OCI-LY3 (cell line): ENCODE measurements around the gene COA6.

ENCODE experiments used
- EZH2phosphoT487 ChIP-seq: fragments of 200-600 bp; shearing (Covaris generic); IDR thresholded peaks from 2 replicates; pipeline ENCODE4 v1.6.1; 2018; ENCODE audit warnings: antibody characterized with exemption, mixed run types, low read depth
- TF ChIP-seq, protein P1 (sequence below): fragments of 200-600, 300-600 bp; sonication (generic); IDR thresholded peaks from 2 replicates; pipeline ENCODE4 v1.5.1; 2014; ENCODE audit warnings: antibody characterized with exemption, low read length, low read depth

DNA sequence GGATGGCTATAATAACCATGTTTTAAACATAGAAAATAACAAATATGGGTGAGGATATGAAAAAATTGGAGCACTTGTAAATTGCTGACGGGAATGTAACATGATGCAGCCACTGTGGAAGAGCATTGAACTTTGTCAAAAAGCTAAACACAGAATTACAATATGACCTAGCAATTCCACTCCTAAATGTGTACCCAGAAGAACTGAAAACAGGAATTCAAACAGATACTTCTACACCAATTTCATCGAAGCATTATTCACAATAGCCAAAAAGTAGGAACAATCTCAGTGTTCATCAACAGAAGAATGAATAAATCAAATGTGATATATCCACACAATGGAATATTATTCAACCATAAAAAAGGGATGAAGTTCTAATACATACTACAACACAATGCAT is 32.7 kb upstream of the COA6 start:
- TF ChIP-seq, protein P1, sequence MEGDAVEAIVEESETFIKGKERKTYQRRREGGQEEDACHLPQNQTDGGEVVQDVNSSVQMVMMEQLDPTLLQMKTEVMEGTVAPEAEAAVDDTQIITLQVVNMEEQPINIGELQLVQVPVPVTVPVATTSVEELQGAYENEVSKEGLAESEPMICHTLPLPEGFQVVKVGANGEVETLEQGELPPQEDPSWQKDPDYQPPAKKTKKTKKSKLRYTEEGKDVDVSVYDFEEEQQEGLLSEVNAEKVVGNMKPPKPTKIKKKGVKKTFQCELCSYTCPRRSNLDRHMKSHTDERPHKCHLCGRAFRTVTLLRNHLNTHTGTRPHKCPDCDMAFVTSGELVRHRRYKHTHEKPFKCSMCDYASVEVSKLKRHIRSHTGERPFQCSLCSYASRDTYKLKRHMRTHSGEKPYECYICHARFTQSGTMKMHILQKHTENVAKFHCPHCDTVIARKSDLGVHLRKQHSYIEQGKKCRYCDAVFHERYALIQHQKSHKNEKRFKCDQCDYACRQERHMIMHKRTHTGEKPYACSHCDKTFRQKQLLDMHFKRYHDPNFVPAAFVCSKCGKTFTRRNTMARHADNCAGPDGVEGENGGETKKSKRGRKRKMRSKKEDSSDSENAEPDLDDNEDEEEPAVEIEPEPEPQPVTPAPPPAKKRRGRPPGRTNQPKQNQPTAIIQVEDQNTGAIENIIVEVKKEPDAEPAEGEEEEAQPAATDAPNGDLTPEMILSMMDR, result no peak
- no peak for TF ChIP-seq EZH2phosphoT487
